Upper lobe of left lung (tissue), 4 donors: ENCODE measurements around the gene ZIC5.

Experiments used
- CTCF ChIP-seq, 6 experiments: fragments of 450-650 bp in 4 of 6; fragments of 200-600 bp in 2 of 6; sonication (generic) in 2 of 6; IDR thresholded peaks; one replicate each; pipeline ENCODE4 v1.5.1; 2016 to 2019; ENCODE audit warnings: antibody characterized with exemption in 6 of 6
- POLR2AphosphoS5 ChIP-seq, 2 donors: sonication (generic); formaldehyde crosslinking; IDR thresholded peaks; one replicate each; pipeline ENCODE4 v1.5.1; 2017; ENCODE audit warnings: antibody characterized with exemption in 2 of 2

GRCh38 chr13:99977334-99977911, 5.9 kb upstream of the ZIC5 start:
- TF ChIP-seq POLR2AphosphoS5 (IDR thresholded peaks at IDR 0.05) (no peak), CTCF (IDR thresholded peaks at IDR 0.05) (no peak)
